ENCODE measurements around the gene PRRG4.

- TF ChIP-seq, protein P1, sequence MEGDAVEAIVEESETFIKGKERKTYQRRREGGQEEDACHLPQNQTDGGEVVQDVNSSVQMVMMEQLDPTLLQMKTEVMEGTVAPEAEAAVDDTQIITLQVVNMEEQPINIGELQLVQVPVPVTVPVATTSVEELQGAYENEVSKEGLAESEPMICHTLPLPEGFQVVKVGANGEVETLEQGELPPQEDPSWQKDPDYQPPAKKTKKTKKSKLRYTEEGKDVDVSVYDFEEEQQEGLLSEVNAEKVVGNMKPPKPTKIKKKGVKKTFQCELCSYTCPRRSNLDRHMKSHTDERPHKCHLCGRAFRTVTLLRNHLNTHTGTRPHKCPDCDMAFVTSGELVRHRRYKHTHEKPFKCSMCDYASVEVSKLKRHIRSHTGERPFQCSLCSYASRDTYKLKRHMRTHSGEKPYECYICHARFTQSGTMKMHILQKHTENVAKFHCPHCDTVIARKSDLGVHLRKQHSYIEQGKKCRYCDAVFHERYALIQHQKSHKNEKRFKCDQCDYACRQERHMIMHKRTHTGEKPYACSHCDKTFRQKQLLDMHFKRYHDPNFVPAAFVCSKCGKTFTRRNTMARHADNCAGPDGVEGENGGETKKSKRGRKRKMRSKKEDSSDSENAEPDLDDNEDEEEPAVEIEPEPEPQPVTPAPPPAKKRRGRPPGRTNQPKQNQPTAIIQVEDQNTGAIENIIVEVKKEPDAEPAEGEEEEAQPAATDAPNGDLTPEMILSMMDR (conservative IDR thresholded peaks at IDR 0.05), result no peak
- TF ChIP-seq ZFX (IDR thresholded peaks at IDR 0.05), result no peak
These were observed 59.1 kb downstream of the PRRG4 start for GRCh38 chr11:32888805-32889204.

Data from C4-2B (cell line).